Fibroblast of lung (primary cell): ENCODE results near the gene EPB41L5. TPM values are rescaled to one million over a fixed set of nuclear protein-coding genes. Genes with fewer than 3 reads are reported as not detected.

Experiments used
- DNase-seq, 2 donors: peaks; one replicate each; pipeline versions ENCODE4 v3.0.0 to v3.0.0-alpha.2; 2010; ENCODE audit warnings: low read depth in 2 of 2
- H2AFZ ChIP-seq: 2 replicates; pipeline ENCODE4 v1.5.1; 2012; ENCODE audit warnings: low read length, control low read depth, inconsistent platforms
- H3K27ac ChIP-seq: 2 replicates; pipeline ENCODE4 v1.5.1; 2011; ENCODE audit warnings: low read length, control low read depth; ENCODE audit not compliant: insufficient read depth
- H3K27me3 ChIP-seq: 2 replicates; pipeline ENCODE4 v1.5.1; 2011; ENCODE audit warnings: mild to moderate bottlenecking, low read length; ENCODE audit not compliant: control insufficient read depth, insufficient read depth
- H3K36me3 ChIP-seq: 2 replicates; pipeline ENCODE4 v1.5.1; 2011; ENCODE audit warnings: low read length; ENCODE audit not compliant: control insufficient read depth, insufficient read depth
- H3K4me1 ChIP-seq: 2 replicates; pipeline ENCODE4 v1.5.1; 2011; ENCODE audit warnings: low read length; ENCODE audit not compliant: control insufficient read depth, insufficient read depth; ENCODE audit errors: extremely low read depth
- H3K4me2 ChIP-seq: 2 replicates; pipeline ENCODE4 v1.5.1; 2011; ENCODE audit warnings: low read length, control low read depth; ENCODE audit not compliant: insufficient read depth; ENCODE audit errors: extremely low read depth
- H3K4me3 ChIP-seq, 4 experiments: fragments of 200-600 bp in 1 of 4; sonication (generic) in 1 of 4; replicated peaks in 1 of 4; 2 replicates each; pipeline ENCODE4 v1.5.1; 2011 to 2016; ENCODE audit warnings: low read length in 4 of 4, low read depth in 3 of 4, mild to moderate bottlenecking in 3 of 4, control low read depth in 2 of 4, inconsistent platforms in 1 of 4, mixed read lengths in 1 of 4; ENCODE audit not compliant: insufficient read depth in 1 of 4; ENCODE audit errors: control extremely low read depth in 1 of 4
- H3K79me2 ChIP-seq: 2 replicates; pipeline ENCODE4 v1.5.1; 2012; ENCODE audit warnings: mild to moderate bottlenecking, low read length, inconsistent platforms; ENCODE audit not compliant: control insufficient read depth, insufficient read depth
- H3K9ac ChIP-seq: 2 replicates; pipeline ENCODE4 v1.5.1; 2011; ENCODE audit warnings: mild to moderate bottlenecking, low read length, control low read depth; ENCODE audit not compliant: insufficient read depth
- H3K9me3 ChIP-seq: 2 replicates; pipeline ENCODE4 v1.5.1; 2012; ENCODE audit warnings: low read depth, low read length; ENCODE audit not compliant: control insufficient read depth, insufficient read depth
- H4K20me1 ChIP-seq: 2 replicates; pipeline ENCODE4 v1.5.1; 2011; ENCODE audit warnings: low read length; ENCODE audit not compliant: control insufficient read depth, insufficient read depth; ENCODE audit errors: extremely low read depth
- EZH2 ChIP-seq: IDR thresholded peaks from 2 replicates; pipeline ENCODE4 v1.5.1; 2012; ENCODE audit warnings: low read length, control low read depth, mild to moderate bottlenecking; ENCODE audit errors: missing control alignments
- polyA plus RNA-seq, 2 donors: library from polyadenylated mRNA; depleted of rRNA in 1 of 2; stranded (reverse) in 1 of 2; unstranded in 1 of 2; fragments of >200 nt; gene quantifications; 2 replicates each; pipeline ENCODE4 v1.2.1, GENCODE V29; 2011 to 2012; ENCODE audit warnings: missing spikeins in 1 of 2
- total RNA-seq: library from RNA; depleted of rRNA; stranded (reverse); fragments of >200 nt; gene quantifications from 2 replicates; pipeline ENCODE4 v1.2.1, GENCODE V29; 2014
- TF ChIP-seq, protein P1 (sequence below), 2 donors: IDR thresholded peaks in 1 of 2; conservative IDR thresholded peaks in 1 of 2; 1 replicate in 1 of 2; 2 replicates in 1 of 2; pipeline ENCODE4 v1.5.1; 2011 to 2012; ENCODE audit warnings: low read length in 2 of 2, control low read depth in 1 of 2, inconsistent platforms in 1 of 2, low read depth in 1 of 2, mild to moderate bottlenecking in 1 of 2

The EPB41L5 gene
- total and polyA plus RNA-seq, 2 donors (not counting 1 experiment from before 2014, with no cell fraction given) = 10.6 to 16.2 TPM

DNA sequence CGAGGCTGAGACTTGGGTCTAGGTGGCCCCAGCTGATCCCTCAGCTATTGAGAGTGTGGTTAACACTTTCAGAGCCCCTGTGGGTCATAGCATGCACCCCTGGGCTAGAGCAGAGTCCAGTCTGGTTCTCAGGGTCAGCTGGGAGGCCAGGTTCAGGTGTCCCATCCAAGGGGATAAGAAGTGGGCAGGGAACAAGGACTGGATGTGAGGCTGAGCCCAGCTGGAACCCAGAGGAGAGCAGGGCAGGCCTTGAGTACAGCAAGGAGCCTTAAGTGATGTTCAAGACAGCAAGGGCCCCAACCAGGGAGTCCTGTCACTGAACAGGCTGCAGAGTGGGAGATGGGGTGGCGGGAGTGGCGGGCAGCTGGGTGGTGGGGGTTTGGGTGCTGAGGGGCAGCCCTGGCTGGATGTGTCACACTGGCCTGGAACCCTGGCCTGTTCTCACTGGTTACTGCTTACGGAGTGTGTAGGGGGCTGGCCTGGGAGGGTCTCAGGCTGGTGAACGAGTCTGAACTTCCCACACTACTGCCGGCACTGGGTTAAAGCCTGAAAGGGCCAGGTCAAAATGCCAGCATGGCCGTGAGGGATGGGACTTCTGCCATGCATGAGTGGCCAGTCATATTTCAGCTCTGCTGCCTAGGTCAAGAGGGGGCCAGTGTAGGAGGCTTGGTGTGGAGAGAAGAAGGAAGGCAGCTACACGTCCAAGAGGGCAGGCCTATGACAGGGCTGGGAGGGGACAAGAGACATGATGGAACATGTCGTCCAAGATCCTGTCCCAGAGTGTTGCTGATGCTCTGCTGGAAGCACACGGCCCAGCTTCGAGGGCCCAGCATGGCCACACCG lies 196.8 kb downstream of the EPB41L5 start:
- no peaks in the 10 kb centered on the region for H3K4me1 ChIP-seq
- H3K4me3 ChIP-seq = no peak overlapping the region
- no peaks in the 10 kb centered on the region for H4K20me1 ChIP-seq
- TF ChIP-seq EZH2 = no peak
- TF ChIP-seq, protein P1, sequence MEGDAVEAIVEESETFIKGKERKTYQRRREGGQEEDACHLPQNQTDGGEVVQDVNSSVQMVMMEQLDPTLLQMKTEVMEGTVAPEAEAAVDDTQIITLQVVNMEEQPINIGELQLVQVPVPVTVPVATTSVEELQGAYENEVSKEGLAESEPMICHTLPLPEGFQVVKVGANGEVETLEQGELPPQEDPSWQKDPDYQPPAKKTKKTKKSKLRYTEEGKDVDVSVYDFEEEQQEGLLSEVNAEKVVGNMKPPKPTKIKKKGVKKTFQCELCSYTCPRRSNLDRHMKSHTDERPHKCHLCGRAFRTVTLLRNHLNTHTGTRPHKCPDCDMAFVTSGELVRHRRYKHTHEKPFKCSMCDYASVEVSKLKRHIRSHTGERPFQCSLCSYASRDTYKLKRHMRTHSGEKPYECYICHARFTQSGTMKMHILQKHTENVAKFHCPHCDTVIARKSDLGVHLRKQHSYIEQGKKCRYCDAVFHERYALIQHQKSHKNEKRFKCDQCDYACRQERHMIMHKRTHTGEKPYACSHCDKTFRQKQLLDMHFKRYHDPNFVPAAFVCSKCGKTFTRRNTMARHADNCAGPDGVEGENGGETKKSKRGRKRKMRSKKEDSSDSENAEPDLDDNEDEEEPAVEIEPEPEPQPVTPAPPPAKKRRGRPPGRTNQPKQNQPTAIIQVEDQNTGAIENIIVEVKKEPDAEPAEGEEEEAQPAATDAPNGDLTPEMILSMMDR (conservative IDR thresholded peaks at IDR 0.05 in 1 of 2, IDR thresholded peaks at IDR 0.05 in 1 of 2; ENCODE audit: low read depth in 1 of 2, low read length in 2 of 2) = no peak
- no peak overlapping the region for H3K4me2 ChIP-seq
- H3K9ac ChIP-seq = no peak overlapping the region
- no peak for DNase-seq
- no peaks in the 10 kb centered on the region for H3K36me3 ChIP-seq
- no peak overlapping the region for H2AFZ ChIP-seq
- no peak overlapping the region for H3K27ac ChIP-seq
- no peaks in the 10 kb centered on the region for H3K79me2 ChIP-seq
- no peaks in the 10 kb centered on the region for H3K9me3 ChIP-seq
- H3K27me3 ChIP-seq = no peaks in the 10 kb centered on the region

DNA sequence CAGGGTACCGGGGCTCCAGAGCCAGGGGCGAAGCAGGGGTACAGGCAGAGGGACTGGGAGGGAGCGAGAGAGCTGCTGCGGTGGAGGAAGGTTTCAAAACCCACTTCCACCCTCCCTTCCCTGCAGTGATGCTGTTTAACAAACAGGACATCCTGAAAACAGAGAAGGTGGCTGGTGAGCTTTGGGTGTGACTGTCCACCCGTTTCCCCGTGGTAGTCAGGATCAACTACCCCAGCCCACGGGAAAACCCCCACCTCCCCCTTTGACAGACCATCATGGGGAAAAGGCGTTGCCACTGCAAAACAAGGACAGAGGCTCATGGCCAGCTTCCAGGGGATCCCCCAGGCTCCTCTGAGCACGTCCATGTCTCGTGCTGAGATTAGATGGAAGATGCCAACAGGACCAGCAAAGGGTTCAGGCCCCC lies 197.4 kb downstream of the EPB41L5 start:
- Histone ChIP-seq H3K4me1 (no peaks in the 10 kb centered on the region), H3K4me2 (no peak overlapping the region), H2AFZ (no peak overlapping the region), H3K79me2 (no peaks in the 10 kb centered on the region), H3K27ac (no peak overlapping the region), H3K36me3 (no peaks in the 10 kb centered on the region), H3K9ac (no peak overlapping the region), H3K4me3 (no peak overlapping the region), H3K27me3 (no peaks in the 10 kb centered on the region), H4K20me1 (no peaks in the 10 kb centered on the region), H3K9me3 (no peaks in the 10 kb centered on the region)
- DNase-seq = no peak
- TF ChIP-seq, protein P1 (conservative IDR thresholded peaks at IDR 0.05 in 1 of 2, IDR thresholded peaks at IDR 0.05 in 1 of 2; ENCODE audit: low read depth in 1 of 2, low read length in 2 of 2) = no peak
- no peak for TF ChIP-seq EZH2

DNA sequence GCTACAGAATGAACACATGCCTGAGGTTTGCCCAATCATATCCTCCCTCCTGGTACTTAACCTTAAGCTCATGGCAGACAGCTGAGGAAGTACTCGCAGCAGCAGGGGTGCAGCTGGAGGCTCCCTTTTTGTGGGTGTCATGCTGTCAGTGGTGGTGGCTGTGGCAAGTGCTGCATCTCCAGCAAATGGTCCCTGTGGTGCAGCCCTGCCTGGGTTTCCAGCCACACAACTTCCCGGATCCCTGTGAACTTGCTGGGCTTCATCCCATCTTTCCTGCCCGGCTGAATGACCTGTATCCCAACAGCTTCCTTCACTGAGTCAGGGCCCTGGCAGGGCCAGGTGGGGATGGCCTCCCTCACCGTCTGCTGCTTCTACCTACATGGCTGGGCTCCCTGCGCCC lies 205.3 kb downstream of the EPB41L5 start:
- Histone ChIP-seq H3K9me3 (no peaks in the 10 kb centered on the region), H3K9ac (no peak overlapping the region), H3K79me2 (peaks cover 9% of the 10 kb centered on the region), H3K36me3 (peaks cover 4% of the 10 kb centered on the region), H2AFZ (no peak overlapping the region), H3K4me2 (no peak overlapping the region), H3K4me1 (no peaks in the 10 kb centered on the region), H3K27me3 (no peaks in the 10 kb centered on the region), H4K20me1 (no peaks in the 10 kb centered on the region), H3K4me3 (no peak overlapping the region), H3K27ac (no peak overlapping the region)
- TF ChIP-seq, protein P1 (conservative IDR thresholded peaks at IDR 0.05 in 1 of 2, IDR thresholded peaks at IDR 0.05 in 1 of 2; ENCODE audit: low read depth in 1 of 2, low read length in 2 of 2) = no peak
- TF ChIP-seq EZH2 = no peak
- no peak for DNase-seq
